AG09309 (cell line): ENCODE data around the gene MAGI2.

Experiments used
- DNase-seq: peaks from one replicate; pipeline ENCODE4 v3.0.0-alpha.2; 2010; ENCODE audit warnings: low read depth
- H3K4me3 ChIP-seq: 2 replicates; pipeline ENCODE4 v1.5.1; 2011; ENCODE audit warnings: mild to moderate bottlenecking, low read depth, low read length, moderate library complexity; ENCODE audit not compliant: control insufficient read depth
- CTCF ChIP-seq: IDR thresholded peaks from 2 replicates; pipeline ENCODE4 v1.5.1; 2011; ENCODE audit warnings: mild to moderate bottlenecking, low read depth, low read length, inconsistent platforms; ENCODE audit not compliant: insufficient read depth, control insufficient read depth; ENCODE audit errors: missing control alignments

MAGI2 gene

GRCh38 chr7:79332091-79332490, 121.4 kb downstream of the MAGI2 start:
- no peak for DNase-seq
- TF ChIP-seq CTCF, result no peak

GRCh38 chr7:79329464-79329863, 124.0 kb downstream of the MAGI2 start:
- DNase-seq, result no peak
- TF ChIP-seq CTCF, result no peak
- H3K4me3 ChIP-seq, result no peak overlapping the region

More at GRCh38 chr7:79332091-79332490, 121.4 kb downstream of the MAGI2 start:
- H3K4me3 ChIP-seq, result no peak overlapping the region

GRCh38 chr7:79320741-79321473, 132.6 kb downstream of the MAGI2 start:
- no peak for TF ChIP-seq CTCF
- H3K4me3 ChIP-seq, result no peak overlapping the region
- DNase-seq, result no peak

- DNase-seq, result no peak
- no peak overlapping the region for H3K4me3 ChIP-seq
- TF ChIP-seq CTCF, result no peak
Measured at GRCh38 chr7:79319369-79319768, 134.1 kb downstream of the MAGI2 start.

GRCh38 chr7:79317728-79318127, 135.7 kb downstream of the MAGI2 start:
- DNase-seq, result peak; percentile 63
- TF ChIP-seq CTCF, result no peak
- H3K4me3 ChIP-seq, result no peak overlapping the region

GRCh38 chr7:79312022-79312421, 141.4 kb downstream of the MAGI2 start:
- no peak for TF ChIP-seq CTCF
- no peak for DNase-seq
- H3K4me3 ChIP-seq, result no peak overlapping the region

GRCh38 chr7:79308192-79308591, 145.3 kb downstream of the MAGI2 start:
- TF ChIP-seq CTCF, result no peak
- no peak overlapping the region for H3K4me3 ChIP-seq
- DNase-seq, result no peak
